GM19463 (cell line): Measurements from ENCODE around the gene BRD7.

ENCODE experiments used
- ATAC-seq: cut with Tn5 transposase; IDR thresholded peaks from one replicate; pipeline ENCODE4 v1.9.1; 2021; ENCODE audit warnings: mild to moderate bottlenecking, moderate library complexity; ENCODE audit not compliant: unreplicated experiment

The BRD7 gene

DNA sequence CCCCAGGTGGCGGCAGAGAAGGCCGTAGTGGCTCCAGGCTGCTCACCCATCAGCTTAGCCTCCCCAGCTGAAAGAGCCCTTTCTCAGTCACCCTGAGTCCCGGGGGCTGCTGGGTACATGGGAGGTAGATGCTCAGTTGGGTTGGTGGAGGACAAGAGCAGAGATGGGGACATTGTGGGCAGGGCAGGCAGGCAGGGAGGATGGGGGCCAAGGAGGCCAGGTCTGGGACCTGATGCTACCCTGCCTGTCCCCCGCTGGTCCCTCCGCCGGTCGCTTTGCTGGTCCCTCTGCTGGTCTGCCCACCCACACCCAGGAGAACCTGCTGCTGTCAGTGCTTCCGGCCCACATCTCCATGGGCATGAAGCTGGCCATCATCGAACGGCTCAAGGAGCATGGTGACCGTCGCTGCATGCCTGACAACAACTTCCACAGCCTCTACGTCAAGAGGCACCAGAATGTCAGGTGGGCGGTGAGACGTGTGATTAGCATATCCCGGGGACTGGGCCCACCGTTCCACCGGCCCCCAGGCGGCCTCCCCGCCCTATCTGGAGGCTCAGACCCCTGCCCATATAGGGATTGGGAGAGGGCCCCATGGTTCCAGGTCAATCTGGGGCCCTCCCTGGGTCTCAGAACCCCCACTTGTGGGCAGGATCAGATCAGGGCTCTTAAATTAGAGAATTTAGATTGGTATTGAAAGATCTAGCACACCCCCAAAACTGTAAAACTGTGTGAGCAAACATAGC lies 75.6 kb downstream of the BRD7 start:
- no peak for ATAC-seq

DNA sequence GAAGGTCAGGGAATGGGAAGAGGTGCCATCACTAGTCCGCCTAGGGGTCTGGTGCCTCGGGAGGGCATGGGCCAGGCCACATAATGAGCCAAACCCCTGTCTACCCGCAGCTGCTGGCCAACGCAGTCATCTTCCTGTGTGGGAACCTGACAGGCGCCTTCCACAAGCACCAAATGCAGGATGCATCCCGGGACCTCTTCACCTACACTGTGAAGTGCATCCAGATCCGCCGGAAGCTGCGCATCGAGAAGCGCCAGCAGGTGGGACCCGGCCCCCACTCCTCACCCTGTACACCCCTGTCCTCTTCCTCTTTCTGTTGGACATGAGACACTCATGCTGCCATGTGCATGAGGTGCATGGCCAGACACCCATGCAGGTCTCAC lies 76.2 kb downstream of the BRD7 start:
- no peak for ATAC-seq

DNA sequence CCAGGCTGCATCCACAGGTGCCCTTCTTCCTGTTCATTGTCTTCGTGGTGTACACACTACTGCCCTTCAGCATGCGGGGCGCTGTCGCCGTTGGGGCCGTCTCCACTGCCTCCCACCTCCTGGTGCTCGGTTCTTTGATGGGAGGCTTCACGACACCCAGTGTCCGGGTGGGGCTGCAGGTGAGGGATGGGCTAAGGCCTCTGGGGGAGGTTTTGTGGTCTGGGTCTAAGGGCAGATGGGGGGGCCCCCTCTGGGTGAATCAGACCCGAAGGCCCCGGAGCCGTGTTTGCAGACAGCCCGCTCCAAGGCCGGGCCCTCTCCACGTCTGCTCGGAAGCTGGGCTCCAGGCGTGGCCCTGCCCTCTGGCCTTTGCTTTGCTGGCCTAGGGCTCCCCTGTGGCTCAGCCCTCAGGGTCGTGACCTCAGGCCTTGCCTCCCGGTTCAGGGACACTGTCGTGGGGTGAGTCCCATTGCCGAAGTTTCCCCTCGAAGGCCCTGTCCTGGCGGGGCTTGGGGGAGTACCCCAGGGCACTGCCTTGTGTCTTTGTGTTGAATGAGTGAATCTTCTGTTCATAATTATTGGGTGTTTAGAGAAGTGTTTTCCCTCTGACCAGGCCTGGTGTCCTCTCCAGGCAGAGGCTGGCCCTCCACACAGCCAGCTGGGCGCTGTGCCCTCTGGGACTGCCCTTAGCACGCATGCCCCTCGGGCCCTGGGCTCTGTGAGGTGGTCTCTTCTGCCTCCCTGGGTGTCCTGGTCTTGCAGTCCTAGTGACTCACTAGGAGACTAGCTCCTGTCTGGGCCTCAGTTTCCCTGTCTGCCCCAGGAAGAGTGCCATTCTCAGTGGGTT lies 76.8 kb downstream of the BRD7 start:
- no peak for ATAC-seq

DNA sequence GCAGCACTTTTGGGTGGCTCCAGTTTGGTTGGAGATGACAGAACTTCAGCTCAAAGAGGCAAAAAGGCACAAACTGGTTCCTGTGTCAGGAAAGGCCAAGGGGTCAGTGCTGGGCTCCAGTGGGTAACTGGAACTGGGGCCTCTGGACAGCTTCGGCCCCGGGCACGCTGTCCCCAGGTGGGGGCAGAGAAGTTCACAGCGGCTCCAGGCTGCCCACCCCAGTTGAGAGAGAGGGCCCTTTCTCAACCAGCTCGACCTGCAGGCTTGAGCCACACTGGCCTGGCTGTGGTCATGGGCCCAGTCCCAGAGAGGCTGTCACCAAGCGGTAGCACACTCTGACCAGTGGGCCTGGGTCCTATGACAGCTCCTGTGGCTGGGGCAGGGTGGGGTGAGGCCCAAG lies 77.9 kb downstream of the BRD7 start:
- ATAC-seq, result no peak

DNA sequence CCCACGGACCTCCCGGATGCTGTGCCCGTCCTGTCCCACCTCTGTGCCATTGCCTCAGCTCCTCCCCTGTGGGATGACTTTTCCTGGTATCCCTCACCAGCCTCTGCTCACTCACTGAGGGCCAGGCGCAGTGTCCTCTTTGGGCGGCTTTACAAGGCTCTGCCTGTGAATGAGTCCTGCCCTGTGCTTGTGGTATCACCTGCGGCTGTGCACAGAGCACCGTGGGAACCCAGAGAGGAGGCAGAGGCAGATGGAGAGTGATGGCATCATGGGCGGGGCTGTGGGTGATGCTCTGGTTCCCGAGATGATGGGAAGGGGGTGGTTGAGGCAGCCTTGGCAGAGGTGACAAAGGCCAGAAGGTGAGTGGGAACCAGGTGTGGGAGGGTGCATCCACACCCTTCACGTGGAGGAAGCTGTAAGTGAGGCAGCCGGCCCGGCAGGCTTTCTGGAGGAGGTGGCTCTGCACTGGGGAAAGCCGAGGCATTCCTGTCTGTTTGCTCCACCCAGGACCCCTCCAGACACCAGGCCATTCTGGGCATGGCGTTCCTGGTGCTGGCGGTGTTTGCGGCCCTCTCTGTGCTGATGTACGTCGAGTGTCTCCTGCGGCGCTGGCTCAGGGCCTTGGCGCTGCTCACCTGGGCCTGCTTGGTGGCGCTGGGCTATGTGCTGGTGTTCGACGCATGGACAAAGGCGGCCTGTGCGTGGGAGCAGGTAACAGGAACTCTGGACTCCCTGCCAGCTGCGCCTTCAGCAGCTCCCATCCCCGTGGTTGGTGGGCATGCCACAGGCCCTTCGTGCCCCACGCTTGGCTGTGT lies 78.6 kb downstream of the BRD7 start:
- ATAC-seq, result no peak

DNA sequence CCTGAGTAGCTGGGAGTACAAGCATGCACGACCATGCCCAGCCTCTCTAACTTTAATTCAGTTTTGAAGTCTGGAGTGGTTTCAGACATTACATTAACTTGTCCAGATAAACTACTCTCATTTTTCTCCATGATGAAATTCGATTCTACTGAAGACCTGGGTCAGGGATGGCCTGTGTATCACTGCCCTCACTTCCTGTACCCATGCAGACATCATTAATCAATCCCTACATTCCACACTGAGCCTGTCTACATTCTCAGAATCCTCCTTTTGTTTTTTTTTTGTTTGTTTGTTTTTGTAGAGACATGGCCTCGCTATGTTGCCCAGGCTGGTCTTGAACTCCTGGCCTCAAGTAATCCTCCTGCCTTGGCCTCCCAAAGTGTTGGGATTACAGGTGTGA lies 79.9 kb downstream of the BRD7 start:
- no peak for ATAC-seq

DNA sequence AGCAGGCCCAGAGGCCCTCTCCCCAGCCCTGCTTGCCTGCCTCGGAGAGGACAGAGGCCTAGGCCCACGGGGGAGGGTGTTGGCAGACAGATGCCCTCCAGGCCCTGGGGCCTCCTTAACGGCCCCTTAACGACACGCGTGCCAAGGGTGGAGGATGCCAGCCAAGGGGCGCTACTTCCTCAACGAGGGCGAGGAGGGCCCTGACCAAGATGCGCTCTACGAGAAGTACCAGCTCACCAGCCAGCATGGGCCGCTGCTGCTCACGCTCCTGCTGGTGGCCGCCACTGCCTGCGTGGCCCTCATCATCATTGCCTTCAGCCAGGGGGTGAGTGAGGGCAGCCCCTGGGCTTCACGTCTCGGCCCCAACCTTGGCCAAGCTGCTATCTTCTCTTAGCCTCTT lies 80.8 kb downstream of the BRD7 start:
- ATAC-seq, result no peak

DNA sequence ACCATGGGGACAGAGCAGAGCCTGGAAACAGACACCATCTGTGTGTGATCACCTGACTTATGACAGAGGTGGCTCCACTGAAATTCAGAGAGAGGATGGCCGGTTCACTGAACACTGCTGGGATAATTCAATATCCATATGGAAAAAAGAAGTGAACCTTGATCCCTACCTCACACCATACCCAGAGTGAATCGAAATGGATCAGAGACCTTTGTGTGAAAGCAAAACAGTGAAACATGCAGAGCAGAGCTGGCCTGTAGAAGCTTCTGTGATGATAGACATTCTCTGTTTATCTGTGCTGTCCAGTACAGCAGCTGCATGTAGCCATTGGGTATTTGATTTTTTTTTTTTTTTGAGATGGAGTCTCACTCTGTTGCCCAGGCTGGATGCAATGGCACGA lies 82.1 kb downstream of the BRD7 start:
- no peak for ATAC-seq

DNA sequence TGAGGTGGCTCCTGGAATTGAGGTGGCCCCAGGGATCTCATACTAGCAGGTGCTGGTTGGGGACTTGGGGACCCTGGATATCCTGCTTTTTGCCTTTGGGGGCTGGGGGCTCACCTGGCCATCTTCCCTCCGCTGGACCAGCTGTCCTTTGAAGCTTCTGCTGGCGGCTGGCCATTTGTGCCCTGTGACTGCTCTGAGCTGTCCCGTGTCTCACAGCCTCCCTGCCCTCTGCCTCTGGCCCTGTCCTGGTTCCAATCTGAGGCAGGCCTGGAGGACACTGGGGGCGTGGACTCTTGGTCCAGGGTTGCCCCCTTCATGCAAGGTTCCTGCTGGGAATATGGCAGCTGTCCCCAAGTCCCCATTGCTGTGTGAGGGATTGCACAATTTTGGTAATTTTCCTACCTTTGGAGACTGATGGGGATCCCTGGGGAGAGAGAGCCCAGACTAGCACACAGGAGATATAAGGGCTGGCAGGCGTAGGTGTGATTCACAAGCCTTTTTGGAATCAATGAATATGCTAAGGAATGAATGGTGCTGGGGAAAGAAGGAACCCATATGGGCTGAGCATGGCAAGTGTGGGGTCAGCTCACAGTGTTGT lies 83.3 kb downstream of the BRD7 start:
- no peak for ATAC-seq

DNA sequence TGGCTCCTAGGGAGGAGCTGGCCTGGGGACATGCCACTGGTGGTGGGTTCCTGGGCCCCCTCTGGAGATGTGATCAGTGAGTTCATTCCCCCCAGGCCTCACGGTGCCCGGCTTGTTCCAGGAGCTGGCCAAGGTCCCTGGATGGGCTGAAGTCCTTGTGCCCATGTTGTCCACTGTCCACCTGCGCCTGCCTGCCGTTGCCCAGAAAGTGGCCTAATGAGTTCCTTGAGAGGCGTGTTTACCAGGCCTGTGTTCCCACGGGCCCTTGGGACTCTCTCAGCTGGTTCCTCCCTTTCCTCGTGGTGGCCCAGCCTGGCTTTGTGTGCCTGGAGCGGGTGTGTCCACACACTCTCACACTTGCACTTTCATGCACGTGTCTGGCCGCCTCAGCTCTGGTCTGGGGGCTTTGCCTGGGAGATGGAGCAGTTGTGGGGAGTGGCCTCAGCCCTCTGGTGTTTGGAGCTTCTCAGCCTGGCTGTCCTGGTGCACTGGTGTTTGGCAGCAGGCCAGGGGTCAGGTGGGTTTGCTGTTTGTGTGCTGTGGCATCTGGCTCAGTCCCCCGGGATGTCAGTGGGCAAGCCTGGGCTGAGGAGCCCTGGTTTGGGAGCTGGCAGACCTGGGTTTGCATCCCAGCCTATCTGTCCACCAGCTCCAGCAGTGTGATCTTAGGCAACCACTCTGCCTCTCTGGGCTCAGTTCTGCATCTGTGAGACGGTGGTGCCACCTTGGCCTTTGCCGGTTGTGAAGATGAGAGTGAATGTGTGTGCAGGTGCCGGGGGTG lies 84.5 kb downstream of the BRD7 start:
- ATAC-seq, result no peak

DNA sequence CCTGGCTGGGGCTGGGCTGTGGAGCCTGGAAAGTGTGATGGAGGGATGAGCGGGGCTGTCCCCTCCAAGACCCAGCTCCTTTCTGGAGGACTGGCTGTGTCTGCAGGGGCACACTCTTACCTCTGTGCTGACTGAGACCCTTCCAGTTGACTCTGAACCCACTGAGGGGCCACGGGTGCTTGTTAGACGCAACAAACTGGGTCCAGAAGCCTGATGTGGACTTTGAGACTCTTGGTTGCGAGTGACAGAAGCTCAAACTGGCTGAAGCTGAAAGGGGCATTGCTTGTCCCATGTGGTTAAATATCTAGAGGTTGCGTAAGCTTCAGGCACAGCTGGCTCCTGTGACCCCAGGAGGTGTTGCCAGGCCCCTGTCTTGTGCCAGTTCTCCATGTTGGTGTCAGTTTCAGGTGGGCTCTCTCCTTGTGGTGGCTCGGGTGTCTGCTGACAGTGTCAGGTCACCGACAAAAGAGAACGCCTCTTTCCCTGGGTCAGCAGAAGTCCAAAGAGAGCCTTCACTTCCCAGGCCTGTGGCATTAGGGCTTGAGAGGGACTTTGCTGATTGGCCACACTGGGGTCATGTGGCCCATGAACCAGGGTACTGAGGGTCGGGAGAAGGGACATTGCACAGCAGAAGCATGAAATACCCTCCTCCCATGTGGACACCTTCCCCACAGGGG lies 85.7 kb downstream of the BRD7 start:
- ATAC-seq, result no peak

DNA sequence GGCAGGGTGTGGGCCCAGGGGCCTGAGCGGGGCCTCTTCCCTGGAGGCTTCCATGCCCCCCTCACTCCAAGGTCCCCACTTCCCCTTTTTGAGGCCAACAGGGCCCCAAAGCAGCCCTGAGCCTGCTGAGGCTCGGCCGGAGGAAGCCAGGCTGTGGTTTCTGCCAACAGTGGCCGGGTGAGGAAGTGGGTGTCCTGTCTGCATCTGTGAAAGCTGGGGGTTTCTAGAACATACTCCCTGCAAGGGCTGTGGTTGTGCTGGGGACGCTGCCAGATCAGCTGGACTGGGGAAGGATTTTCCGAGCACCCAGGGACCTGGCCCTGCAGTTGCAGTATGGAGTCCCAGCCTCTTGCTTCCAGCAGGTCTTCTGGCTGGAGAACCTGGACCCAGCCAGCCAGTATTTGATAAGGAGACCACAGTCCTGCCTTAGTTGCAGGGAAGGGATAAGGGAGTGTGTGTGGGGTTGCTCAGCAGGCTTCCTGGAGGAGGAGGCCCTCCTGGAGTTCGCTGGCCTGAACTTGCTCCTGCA lies 86.7 kb downstream of the BRD7 start:
- peak; percentile 93 for ATAC-seq

DNA sequence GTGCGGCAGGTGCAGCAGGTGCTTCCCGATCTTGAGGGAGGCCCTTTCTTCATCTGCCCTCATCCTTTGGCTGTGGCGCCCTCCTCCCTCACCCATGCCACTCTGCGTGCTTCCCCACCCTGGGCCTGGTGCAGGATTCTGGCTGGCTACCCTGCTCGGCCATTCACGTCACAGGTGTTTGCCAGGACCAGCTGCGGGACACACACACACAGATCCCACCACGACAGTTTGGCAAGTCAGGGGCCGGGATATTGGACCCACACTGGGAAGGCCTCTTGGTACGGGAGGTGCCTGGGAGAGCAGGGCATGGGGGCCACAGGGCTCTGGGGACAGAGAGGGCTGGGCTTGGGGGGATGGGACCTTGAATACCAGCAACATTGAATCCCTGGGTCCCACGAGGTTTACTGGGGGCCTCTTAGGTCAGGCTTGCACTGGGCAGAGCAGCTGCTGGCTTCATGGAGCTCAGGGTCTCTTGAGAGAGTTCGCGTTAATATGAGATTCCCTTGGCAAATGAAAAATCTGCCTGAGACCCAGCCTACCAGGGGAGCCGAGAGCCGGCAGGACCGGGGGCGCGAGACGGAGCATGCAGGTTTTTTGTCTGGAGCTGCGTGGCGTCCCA lies 87.3 kb downstream of the BRD7 start:
- ATAC-seq, result no peak

DNA sequence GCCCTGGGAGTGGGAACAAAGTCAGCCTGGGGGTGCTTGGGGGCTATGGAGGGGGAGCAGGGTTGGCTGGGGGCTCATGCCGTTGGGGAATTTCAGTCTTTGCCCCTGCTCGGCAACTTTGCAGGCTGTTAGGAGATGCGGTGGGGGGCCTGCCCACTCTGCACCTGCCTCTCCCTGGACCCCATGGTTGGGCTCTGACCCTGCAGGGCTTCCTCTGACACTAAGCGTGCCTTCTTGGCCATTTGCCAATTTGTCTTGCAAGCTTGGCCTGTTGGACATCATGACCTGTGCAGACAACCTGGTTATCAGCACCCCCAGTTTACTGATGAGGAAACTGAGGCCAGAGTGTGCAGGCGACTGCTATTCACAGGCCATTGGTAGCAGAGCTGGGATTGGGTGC lies 87.9 kb downstream of the BRD7 start:
- no peak for ATAC-seq

DNA sequence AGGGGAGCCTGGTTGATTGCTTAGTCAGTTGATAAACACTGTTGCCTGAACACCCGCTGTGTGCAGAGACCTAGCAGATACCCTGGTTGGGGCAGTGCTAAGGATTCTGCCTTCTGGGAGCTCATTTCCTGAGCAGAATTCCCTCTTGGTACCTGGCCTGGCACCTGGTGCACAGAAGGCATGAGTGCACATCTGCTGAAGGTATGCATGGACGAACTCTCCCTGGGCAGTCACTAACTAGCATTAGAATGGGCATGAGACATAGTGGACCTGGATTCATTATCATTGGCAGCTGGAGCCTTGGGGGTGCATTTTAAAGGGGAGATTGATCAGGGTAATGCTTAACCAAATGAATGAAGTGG lies 89.3 kb downstream of the BRD7 start:
- no peak for ATAC-seq

DNA sequence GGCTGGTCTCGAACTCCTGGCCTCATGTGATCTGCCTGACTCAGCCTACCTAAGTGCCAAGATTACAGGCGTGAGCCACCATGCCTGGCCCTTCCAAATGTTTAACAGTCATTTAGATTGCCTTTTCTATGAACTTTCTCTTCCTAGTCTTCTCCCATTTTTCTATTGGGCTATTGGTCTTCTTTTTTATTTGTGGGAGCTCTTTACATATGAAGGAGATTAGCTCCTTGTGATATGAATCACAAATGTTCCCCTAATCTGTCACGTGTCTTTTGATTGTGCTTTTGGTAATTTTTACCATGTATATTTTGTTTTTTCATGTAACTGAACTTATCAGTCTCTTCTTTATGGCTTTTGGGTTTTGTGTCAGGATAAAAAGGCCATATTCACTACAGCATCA lies 90.5 kb downstream of the BRD7 start:
- no peak for ATAC-seq

DNA sequence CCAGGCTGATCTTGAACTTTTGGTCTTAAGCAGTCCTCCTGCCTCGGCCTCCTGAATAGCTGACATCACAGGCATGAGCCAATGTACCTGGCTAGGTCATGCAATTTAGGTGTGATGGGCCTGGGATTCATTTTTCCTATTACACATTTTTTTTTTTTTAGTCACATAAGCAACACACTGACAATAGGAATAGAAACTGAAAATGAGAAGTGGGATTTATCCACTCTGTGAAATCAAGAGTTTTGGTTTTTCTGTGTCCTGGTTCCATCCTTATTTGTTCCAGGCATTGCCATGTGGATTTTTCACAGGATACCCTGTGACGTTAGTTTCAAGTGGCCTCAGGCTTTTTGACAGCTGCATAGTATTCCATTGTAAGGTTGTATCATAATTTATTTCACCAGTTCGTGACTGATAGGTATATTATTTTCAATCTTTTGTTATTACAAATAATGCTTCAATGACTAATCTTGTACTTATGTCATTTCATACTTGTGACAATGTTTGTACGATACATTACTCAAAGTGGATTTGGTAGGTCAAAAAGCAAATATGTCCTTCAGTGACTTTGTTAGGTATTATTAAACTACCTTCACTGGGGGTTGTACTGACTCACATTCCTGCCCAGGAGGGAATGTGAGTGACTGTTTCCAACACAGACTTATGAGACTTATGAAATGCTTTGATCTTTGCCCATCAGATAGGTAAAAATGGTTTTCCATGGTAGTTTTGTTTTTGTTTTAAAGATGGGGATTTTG lies 91.8 kb downstream of the BRD7 start:
- no peak for ATAC-seq

DNA sequence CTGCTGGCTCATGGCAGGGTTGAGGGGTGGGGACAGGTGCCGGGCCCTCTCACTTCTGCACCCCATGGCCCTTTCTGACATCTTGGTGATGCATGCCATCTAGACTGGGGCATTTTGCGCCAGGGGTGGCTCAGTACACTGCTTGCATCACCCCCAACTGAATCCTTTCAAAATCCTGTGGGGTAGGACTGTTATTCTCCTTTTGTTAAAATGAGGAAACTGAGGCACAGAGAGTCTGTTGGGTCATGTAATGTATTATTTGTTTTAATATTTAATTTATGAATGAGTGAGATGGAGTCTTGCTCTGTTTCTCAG lies 92.5 kb downstream of the BRD7 start:
- ATAC-seq, result no peak
